Daoy (cell line): Measurements from ENCODE around the gene MAZ. TPM values are rescaled to one million over a fixed set of nuclear protein-coding genes. Genes with fewer than 3 reads are reported as not detected.

Experiments used
- DNase-seq: peaks from one replicate; pipeline ENCODE4 v3.0.0-alpha.2; 2015; ENCODE audit warnings: low read depth
- total RNA-seq: library from RNA; depleted of rRNA; stranded (reverse); fragments of >200 nt; shearing (Covaris generic); gene quantifications from 2 replicates; pipeline ENCODE4 v1.2.3, GENCODE V29; 2014; rRNA removed

Gene MAZ
- total RNA-seq, 1 experiment from 2014 or later: 120 TPM

- peak; percentile 17 for DNase-seq
These were observed 50.9 kb downstream of the MAZ start for GRCh38 chr16:29857133-29857760.

GRCh38 chr16:29858149-29858849, 52.0 kb downstream of the MAZ start:
- no peak for DNase-seq

GRCh38 chr16:29858974-29859373, 52.6 kb downstream of the MAZ start:
- no peak for DNase-seq

DNA sequence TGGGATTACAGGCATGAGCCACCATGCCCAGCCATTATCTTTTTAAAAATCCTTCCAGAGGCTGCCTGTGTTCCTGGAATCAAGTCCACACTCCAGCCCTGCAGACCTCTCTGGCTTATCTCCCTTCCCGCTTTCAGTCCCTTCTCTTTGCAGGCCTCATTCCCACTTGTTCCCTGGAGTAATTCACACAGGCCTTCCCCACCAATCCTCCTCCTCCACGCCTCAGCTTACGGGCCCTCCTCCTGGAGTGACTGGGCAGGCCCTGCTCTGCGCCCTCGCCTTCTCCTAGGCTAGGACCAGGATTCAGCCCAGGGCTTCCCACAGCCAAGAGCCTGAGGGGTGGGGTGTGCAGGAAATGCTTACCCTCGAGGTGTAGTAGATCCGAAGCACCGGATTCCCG, 53.9 kb downstream of the MAZ start:
- DNase-seq: no peak

Other genes starting within 250 kb of the MAZ start
- gene SPN, start 143.3 kb upstream of the MAZ start, total RNA-seq: 0.40 and 0.89 TPM in 2 replicates
- 0.11 TPM in 1 of 2 replicates, not detected in the other for gene QPRT, start 127.3 kb upstream of the MAZ start, total RNA-seq
- gene C16orf54, start 60.5 kb upstream of the MAZ start, total RNA-seq: 0.11 TPM in 1 of 2 replicates, not detected in the other
- gene ZG16, start 28.3 kb upstream of the MAZ start, total RNA-seq: not detected in 2 replicates
- gene KIF22, start 15.8 kb upstream of the MAZ start, total RNA-seq: 104 and 111 TPM in 2 replicates
- 0.29 TPM in 1 of 2 replicates, not detected in the other for gene PRRT2, start 5.7 kb downstream of the MAZ start, total RNA-seq
- 50.0 and 78.6 TPM in 2 replicates for gene PAGR1, start 9.6 kb downstream of the MAZ start, total RNA-seq
- gene MVP, start 13.9 kb downstream of the MAZ start, total RNA-seq: 60.5 and 71.4 TPM in 2 replicates
- gene CDIPT, start 56.7 kb downstream of the MAZ start, total RNA-seq: 33.5 and 46.1 TPM in 2 replicates
- gene SEZ6L2, start 93.0 kb downstream of the MAZ start, total RNA-seq: 2.6 and 27.0 TPM in 2 replicates
- 0.89 and 2.2 TPM in 2 replicates for gene ASPHD1, start 94.0 kb downstream of the MAZ start, total RNA-seq
- 9.0 and 24.2 TPM in 2 replicates for gene KCTD13, start 119.7 kb downstream of the MAZ start, total RNA-seq
- gene TMEM219, start 155.6 kb downstream of the MAZ start, total RNA-seq: 39.8 and 41.9 TPM in 2 replicates
- 25.2 and 26.5 TPM in 2 replicates for gene TAOK2, start 167.3 kb downstream of the MAZ start, total RNA-seq
- 8.8 and 14.0 TPM in 2 replicates for gene HIRIP3, start 189.1 kb downstream of the MAZ start, total RNA-seq
- 70.8 and 136 TPM in 2 replicates for gene INO80E, start 189.7 kb downstream of the MAZ start, total RNA-seq
- gene DOC2A, start 204.5 kb downstream of the MAZ start, total RNA-seq: 0.18 TPM in 1 of 2 replicates, not detected in the other
- not detected in 2 replicates for gene C16orf92, start 216.7 kb downstream of the MAZ start, total RNA-seq
- not detected in 2 replicates for gene TLCD3B, start 224.7 kb downstream of the MAZ start, total RNA-seq